Stomach smooth muscle (tissue), 2 donors: ENCODE results near the gene THBD.

Experiments used
- H3K27ac ChIP-seq: one replicate; pipeline ENCODE4 v1.7.0; 2013; ENCODE audit warnings: mild to moderate bottlenecking, low read length, inconsistent platforms
- H3K27me3 ChIP-seq, 2 donors: one replicate each; pipeline ENCODE4 v1.7.0; 2013; ENCODE audit warnings: low read length in 2 of 2; ENCODE audit not compliant: insufficient read depth in 2 of 2, control insufficient read depth in 1 of 2
- H3K36me3 ChIP-seq, 2 donors: one replicate each; pipeline ENCODE4 v1.7.0; 2013; ENCODE audit warnings: low read length in 2 of 2; ENCODE audit not compliant: control insufficient read depth in 2 of 2, insufficient read depth in 2 of 2
- H3K4me1 ChIP-seq: one replicate; pipeline ENCODE4 v1.7.0; 2013; ENCODE audit warnings: low read length; ENCODE audit not compliant: control insufficient read depth, insufficient read depth
- H3K4me3 ChIP-seq, 2 donors: one replicate each; pipeline ENCODE4 v1.7.0; 2013; ENCODE audit warnings: low read length in 2 of 2
- H3K9ac ChIP-seq, 2 donors: one replicate each; pipeline ENCODE4 v1.7.0; 2013; ENCODE audit warnings: low read length in 2 of 2, mild to moderate bottlenecking in 1 of 2
- H3K9me3 ChIP-seq, 2 donors: one replicate each; pipeline ENCODE4 v1.7.0; 2013; ENCODE audit warnings: low read length in 2 of 2; ENCODE audit not compliant: control insufficient read depth in 2 of 2
- donor health status: healthy.
- donor health status: Pancreatic carcinoma.

Gene THBD

GRCh38 chr20:22995923-22996322 is 53.5 kb downstream of the THBD start:
- H3K4me1 ChIP-seq, result no peaks in the 10 kb centered on the region
- no peak overlapping the region for H3K4me3 ChIP-seq
- no peaks in the 10 kb centered on the region for H3K36me3 ChIP-seq
- no peaks in the 10 kb centered on the region for H3K9me3 ChIP-seq
- no peak overlapping the region for H3K9ac ChIP-seq
- no peaks in the 10 kb centered on the region for H3K27me3 ChIP-seq
- H3K27ac ChIP-seq, result no peak overlapping the region
